Heart right ventricle (tissue), 16 donors: Measurements from ENCODE around the gene ATG4B. TPM values are rescaled to one million over a fixed set of nuclear protein-coding genes. Genes with fewer than 3 reads are reported as not detected.

Experiments used
- ATAC-seq, 8 donors: fragments of 200-7000 bp; cut with Tn5 transposase; one replicate each; pipeline ENCODE4 v1.9.1; 2020; ENCODE audit warnings: mild to moderate bottlenecking in 8 of 8, moderate library complexity in 8 of 8, moderate number of reproducible peaks in 1 of 8
- DNase-seq, 2 donors: peaks; one replicate each; pipeline ENCODE4 v3.0.0-alpha.2; 2020
- H3K27ac ChIP-seq, 10 donors: fragments of 200-600 bp; sonication (generic) in 2 of 10; one replicate each; pipeline versions ENCODE4 v1.5.0 to v1.8.0; 2020 to 2022; ENCODE audit warnings: mild to moderate bottlenecking in 3 of 10
- H3K27me3 ChIP-seq, 7 donors: fragments of 200-600 bp; one replicate each; pipeline ENCODE4 v1.8.0; 2021 to 2022; ENCODE audit warnings: mild to moderate bottlenecking in 2 of 7
- H3K36me3 ChIP-seq, 9 donors: fragments of 200-600 bp; sonication (generic) in 1 of 9; one replicate each; pipeline versions ENCODE4 v1.5.0 to v1.8.0; 2020 to 2022; ENCODE audit warnings: mild to moderate bottlenecking in 2 of 9
- H3K4me1 ChIP-seq, 9 donors: fragments of 200-600 bp; sonication (generic) in 1 of 9; one replicate each; pipeline versions ENCODE4 v1.5.0 to v1.8.0; 2020 to 2022; ENCODE audit warnings: mild to moderate bottlenecking in 4 of 9
- H3K4me3 ChIP-seq, 10 donors: fragments of 200-600 bp; sonication (generic) in 2 of 10; one replicate each; pipeline versions ENCODE4 v1.5.0 to v1.8.0; 2020 to 2022; ENCODE audit warnings: mild to moderate bottlenecking in 7 of 10, moderate library complexity in 2 of 10
- H3K9me3 ChIP-seq, 11 donors: fragments of 200-600 bp in 10 of 11; sonication (generic) in 2 of 11; one replicate each; pipeline versions ENCODE4 v1.5.0 to v1.8.0; 2013 to 2022; ENCODE audit warnings: mild to moderate bottlenecking in 2 of 11, control low read depth in 1 of 11, moderate library complexity in 1 of 11
- WGBS, 2 donors: extraction: QIAGEN DNeasy Blood & Tissue Kit; methylation state at CpG; one replicate each; pipeline ENCODE4 v1.1.7; 2013; ENCODE audit warnings: inconsistent platforms in 1 of 2; 5-methylcytosine and 5-hydroxymethylcytosine counted together
- intact Hi-C, 10 donors: fragments of 100-400 bp; cut with DNase I; formaldehyde crosslinking; loops; one replicate each; pipeline versions ENCODE4 v1.11.1 to v1.14.2; 2022
- polyA plus RNA-seq, 2 donors: library from polyadenylated mRNA; stranded (reverse); fragments of 200-250 nt; gene quantifications; one replicate each; pipeline ENCODE4 v1.2.3, GENCODE V29; 2013
- total RNA-seq, 10 donors: library from RNA; stranded (reverse); fragmentation: NEBNext Ultra II Directional in 3 of 10; extraction: Animal tissue kit (Norgen Biotek cat#: 25700) in 3 of 10; gene quantifications; one replicate each; pipeline versions ENCODE4 v1.2.1 to v1.2.4, GENCODE V29; 2021 to 2023
- TF ChIP-seq, protein P1 (sequence below), 9 donors: fragments of 200-600 bp; sonication (generic) in 2 of 9; IDR thresholded peaks; one replicate each; pipeline versions ENCODE4 v1.5.0 to v1.8.0; 2021 to 2022; ENCODE audit warnings: antibody characterized with exemption in 9 of 9, mild to moderate bottlenecking in 5 of 9, moderate library complexity in 1 of 9
- donor health status: Arrhythmogenic right ventricular cardiomyopathy.
- donor health status: ischemic (EF 13 %, LVEDD 7.1; RV severe dilation, severe dysfunction).
- donor health status: healthy with polysubstance abuse.
- donor health status: DM: no; HTN: yes; CAD: no.
- donor health status: DM: no; HTN: no; CAD: no.
- donor health status: ischemic (EF 25% LVEDD 6.9; RV normal size, moderate dysfunction).
- donor health status: ischemic (EF 25% LVEDD 5.7; RV mildly dilated, moderate dysfunction).
- donor health status: healthy.
- donor health status: DM: yes; HTN: yes; CAD: no.
- donor health status: Ischemic cardiomyopathy.
- donor health status: ischemic (EF 35%, LVEDD 5.7; RV mildly dilated, moderate dysfunction).
- donor health status: nonischemic (EF 11% LVEDD 7.7; RV severe dilation, severe dysfunction).
- donor health status: DM: yes; HTN: yes; CAD: no.
- donor health status: PGD.
- donor health status: ischemic (EF 29% LVEDD 5.4; RV normal size, mild dysfunction).
- donor health status: nonischemic (EF 23%, LVEDD 6.1; RV moderate dilation, normal function).

Gene ATG4B
- total and polyA plus RNA-seq, 12 donors: 34.7 to 55.7 (median 42.8) TPM

GRCh38 chr2:241603686-241604085 is 33.8 kb upstream of the ATG4B start:
- Histone ChIP-seq H3K27me3 (no peaks in the 10 kb centered on the region), H3K4me3 (no peak overlapping the region), H3K27ac (no peak overlapping the region), H3K9me3 (no peaks in the 10 kb centered on the region), H3K4me1 (no peaks in the 10 kb centered on the region), H3K36me3 (peaks cover 3 to 90% (median 24%) of the 10 kb centered on the region in 9 donors)
- WGBS, 2 donors: 85 to 88% methylated on average over 5 of the region's 5 CpGs
- ATAC-seq: no peak
- TF ChIP-seq, protein P1, sequence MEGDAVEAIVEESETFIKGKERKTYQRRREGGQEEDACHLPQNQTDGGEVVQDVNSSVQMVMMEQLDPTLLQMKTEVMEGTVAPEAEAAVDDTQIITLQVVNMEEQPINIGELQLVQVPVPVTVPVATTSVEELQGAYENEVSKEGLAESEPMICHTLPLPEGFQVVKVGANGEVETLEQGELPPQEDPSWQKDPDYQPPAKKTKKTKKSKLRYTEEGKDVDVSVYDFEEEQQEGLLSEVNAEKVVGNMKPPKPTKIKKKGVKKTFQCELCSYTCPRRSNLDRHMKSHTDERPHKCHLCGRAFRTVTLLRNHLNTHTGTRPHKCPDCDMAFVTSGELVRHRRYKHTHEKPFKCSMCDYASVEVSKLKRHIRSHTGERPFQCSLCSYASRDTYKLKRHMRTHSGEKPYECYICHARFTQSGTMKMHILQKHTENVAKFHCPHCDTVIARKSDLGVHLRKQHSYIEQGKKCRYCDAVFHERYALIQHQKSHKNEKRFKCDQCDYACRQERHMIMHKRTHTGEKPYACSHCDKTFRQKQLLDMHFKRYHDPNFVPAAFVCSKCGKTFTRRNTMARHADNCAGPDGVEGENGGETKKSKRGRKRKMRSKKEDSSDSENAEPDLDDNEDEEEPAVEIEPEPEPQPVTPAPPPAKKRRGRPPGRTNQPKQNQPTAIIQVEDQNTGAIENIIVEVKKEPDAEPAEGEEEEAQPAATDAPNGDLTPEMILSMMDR (IDR thresholded peaks at IDR 0.05): no peak
- DNase-seq: no peak
- intact Hi-C loops: no loop called here

GRCh38 chr2:241606186-241606585 is 31.3 kb upstream of the ATG4B start:
- Histone ChIP-seq H3K36me3 (peaks cover 3 to 66% (median 16%) of the 10 kb centered on the region in 9 donors), H3K4me3 (no peak overlapping the region), H3K4me1 (peaks cover 3 to 20% (median 14%) of the 10 kb centered on the region in 9 donors), H3K9me3 (no peaks in the 10 kb centered on the region), H3K27me3 (no peaks in the 10 kb centered on the region), H3K27ac (no peak overlapping the region)
- DNase-seq: no peak
- WGBS, 2 donors: 92 to 95% methylated on average over 8 of the region's 8 CpGs
- intact Hi-C loops: no loop called here
- TF ChIP-seq, protein P1 (IDR thresholded peaks at IDR 0.05): no peak
- no peak for ATAC-seq

DNA sequence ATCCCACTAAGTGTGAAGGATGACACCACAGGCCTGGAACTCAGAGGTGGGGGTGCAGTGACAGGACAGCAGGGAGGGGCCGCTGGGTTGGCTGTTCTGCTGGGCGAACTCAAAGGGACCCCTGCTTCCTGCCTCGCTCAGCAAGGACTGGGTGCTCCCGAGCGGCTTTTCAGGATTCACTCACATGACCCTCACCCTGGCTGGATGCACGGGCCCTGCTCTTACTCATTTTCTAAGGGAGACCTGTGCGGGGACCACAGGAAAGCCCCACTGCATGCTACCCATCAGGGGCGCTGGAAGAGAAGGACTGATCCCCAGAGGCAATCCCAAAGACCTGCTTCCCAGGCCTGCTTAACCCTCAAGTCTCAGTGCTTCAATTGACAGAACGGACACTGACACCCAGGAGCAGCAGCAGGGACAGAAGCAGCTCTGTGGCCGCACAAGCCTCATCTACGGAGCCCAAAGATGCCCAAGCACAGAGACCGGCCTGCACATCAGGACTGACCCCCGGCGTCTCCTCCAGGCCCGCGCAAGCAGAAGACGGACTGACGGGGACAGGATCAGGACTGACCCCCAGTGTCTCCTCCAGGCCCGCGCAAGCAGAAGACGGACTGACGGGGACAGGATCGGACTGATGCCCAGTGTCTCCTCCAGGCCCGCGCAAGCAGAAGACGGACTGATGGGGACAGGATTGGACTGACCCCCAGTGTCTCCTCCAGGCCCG is 30.2 kb upstream of the ATG4B start:
- intact Hi-C loops: no loop called here
- H3K9me3 ChIP-seq: no peaks in the 10 kb centered on the region
- H3K4me1 ChIP-seq: peaks cover 3 to 23% (median 18%) of the 10 kb centered on the region in 9 donors
- TF ChIP-seq, protein P1 (IDR thresholded peaks at IDR 0.05): no peak
- H3K36me3 ChIP-seq: peaks cover 0 to 54% (median 6%) of the 10 kb centered on the region in 9 donors
- H3K27ac ChIP-seq: no peak overlapping the region
- no peak overlapping the region for H3K4me3 ChIP-seq
- 96 to 97% methylated on average over 27 of the region's 27 CpGs for WGBS, 2 donors
- no peak for ATAC-seq
- no peak for DNase-seq
- no peaks in the 10 kb centered on the region for H3K27me3 ChIP-seq

- no peaks in the 10 kb centered on the region for H3K27me3 ChIP-seq
- WGBS, 2 donors: 88% methylated on average over 10 of the region's 10 CpGs
- no peak overlapping the region for H3K27ac ChIP-seq
- TF ChIP-seq, protein P1 (IDR thresholded peaks at IDR 0.05): no peak
- peaks cover 0 to 40% (median 0%) of the 10 kb centered on the region in 9 donors for H3K36me3 ChIP-seq
- no peak for DNase-seq
- no peak overlapping the region for H3K4me3 ChIP-seq
- peaks cover 3 to 31% (median 20%) of the 10 kb centered on the region in 9 donors for H3K4me1 ChIP-seq
- H3K9me3 ChIP-seq: no peaks in the 10 kb centered on the region
- intact Hi-C loops: no loop called here
- no peak for ATAC-seq
Observed at GRCh38 chr2:241608881-241609280, 28.6 kb upstream of the ATG4B start.
